OCI-M2 (cell line): ENCODE data around the gene TNFAIP6.
"Not testable (repeated sequence)": the region's sequence is repeated elsewhere in the genome, so short reads cannot be mapped to it uniquely, and the experiment has no call there.

ENCODE experiments used
- DNase-seq: peaks from one replicate; lab custom pipeline; 2025; ENCODE audit not compliant: unreplicated experiment; lab: John Stamatoyannopoulos, UW

TNFAIP6 gene

DNA sequence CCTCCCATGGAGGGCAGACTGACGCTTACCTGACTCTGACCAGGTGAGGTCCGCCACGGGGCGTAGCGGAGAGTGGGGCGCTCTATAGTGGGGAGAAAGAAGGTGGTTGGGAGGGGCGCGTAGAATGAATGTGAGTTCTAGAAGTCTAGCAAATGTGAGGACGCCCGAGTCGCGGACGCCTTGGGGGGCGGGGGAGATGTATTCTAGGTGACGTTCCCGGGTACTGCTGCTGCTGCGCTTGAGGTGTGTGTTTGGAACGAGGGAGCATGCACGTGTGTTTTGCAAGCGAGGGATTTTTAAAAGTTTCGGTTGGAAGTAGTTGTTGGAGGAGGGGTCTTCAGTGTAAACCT is 53.1 kb downstream of the TNFAIP6 start:
- no peak for DNase-seq

DNA sequence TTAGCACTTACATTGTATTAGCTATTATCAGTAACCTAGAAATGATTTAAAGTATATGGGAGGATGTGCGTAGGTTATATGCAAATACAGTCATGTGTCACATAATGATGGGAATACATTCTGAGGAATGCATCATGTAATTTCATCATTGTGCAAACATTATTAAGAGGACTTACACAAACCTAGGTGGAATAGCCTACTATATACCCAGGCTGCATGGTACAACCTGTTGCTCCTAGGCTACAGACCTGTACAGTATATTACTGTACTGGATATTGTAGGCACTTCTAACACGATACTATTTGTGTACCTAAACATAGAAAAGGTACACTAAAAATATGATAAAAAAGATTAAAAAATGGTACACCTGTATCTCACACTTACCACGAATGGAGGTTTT is 60.3 kb downstream of the TNFAIP6 start:
- DNase-seq = no peak

DNA sequence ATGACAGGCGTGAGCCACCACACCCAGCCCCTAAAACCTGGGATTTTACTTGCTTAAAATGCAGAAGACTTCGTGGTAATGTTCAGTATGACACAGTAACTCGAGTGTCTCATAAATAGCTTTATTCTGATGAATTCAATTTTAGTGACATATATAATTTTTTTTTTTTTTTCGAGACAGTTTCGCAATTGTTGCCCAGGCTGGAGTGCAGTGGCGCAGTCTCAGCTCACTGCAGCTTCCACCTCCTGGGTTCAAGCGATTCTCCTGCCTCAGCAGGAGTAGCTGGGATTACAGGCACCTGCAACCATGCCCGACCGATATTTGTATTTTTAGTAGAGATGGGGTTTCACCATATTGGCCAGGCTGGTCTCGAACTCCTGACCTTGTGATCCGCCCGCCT is 64.3 kb downstream of the TNFAIP6 start:
- not testable (repeated sequence) for DNase-seq

DNA sequence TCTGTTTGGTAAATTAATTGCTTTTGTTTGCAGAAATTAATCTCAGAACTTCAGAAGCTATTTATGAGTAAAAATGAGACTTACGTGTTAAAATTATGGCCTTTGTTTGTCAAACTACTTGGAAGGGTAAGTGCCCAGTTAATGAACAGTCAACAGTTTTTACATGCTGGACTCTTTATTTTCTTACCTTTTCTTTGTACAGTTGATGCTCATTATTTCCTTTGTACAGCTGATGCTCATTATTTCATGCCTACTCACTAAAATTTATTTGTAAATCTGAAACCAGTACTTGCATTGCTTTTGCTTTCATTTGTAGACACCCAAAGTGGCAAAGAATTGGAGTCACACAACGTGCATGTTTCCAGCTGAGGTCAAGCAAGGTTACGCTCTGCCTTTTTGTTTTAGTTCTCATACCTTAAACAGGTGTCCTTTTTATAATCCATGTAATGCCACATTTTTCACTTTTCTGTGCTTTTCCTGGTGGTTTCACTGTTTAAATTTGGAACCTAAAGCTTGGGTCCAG is 65.6 kb downstream of the TNFAIP6 start:
- DNase-seq = no peak

DNA sequence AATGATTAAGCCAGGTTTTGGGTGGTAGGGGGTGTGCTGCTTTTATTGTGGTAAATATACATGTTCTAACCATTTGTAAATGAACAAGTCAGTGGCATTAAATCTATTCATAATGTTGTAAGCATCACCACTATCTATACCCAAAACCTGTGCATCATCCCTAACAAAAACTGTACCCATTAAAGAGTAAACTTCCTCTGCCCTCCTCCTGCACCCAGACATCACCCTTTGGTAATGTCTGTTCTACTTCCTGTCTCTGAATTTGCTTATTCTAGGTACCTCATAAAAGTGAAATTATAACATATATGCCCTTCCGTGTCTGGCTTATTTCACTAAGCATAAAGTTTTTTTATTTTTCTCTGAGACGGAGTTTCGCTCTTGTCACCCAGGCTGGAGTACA is 66.4 kb downstream of the TNFAIP6 start:
- DNase-seq = no peak
